Right kidney (tissue), 1 donor: ENCODE results near the gene BRCA2.

Source experiments
- DNase-seq: peaks from one replicate; pipeline ENCODE4 v3.0.0-alpha.2; 2016

The BRCA2 gene

DNA sequence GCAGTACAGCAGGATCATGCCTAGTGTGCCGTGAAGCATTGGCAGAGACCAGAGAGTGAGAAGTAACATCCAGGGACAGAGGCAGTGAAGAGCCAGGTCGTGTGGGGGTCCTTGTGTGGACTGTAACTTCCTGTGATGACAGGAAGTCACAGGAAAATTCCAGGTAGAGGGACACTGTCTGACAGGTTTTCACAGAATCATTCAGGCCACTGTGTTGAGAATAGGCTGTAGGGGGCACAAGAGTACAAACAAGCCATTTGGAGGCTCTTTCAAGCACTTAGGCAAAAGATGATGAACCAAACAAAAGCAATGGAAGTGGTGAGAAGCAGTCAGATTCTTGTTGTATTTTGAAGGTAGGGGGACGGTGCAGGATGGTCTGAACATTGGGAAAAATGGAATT, 66.2 kb downstream of the BRCA2 start:
- peak; percentile 8 for DNase-seq

- DNase-seq, result no peak
Observed at GRCh38 chr13:32383836-32384618, 68.7 kb downstream of the BRCA2 start.

- DNase-seq, result no peak
Observed at GRCh38 chr13:32384702-32385101, 69.4 kb downstream of the BRCA2 start.

DNA sequence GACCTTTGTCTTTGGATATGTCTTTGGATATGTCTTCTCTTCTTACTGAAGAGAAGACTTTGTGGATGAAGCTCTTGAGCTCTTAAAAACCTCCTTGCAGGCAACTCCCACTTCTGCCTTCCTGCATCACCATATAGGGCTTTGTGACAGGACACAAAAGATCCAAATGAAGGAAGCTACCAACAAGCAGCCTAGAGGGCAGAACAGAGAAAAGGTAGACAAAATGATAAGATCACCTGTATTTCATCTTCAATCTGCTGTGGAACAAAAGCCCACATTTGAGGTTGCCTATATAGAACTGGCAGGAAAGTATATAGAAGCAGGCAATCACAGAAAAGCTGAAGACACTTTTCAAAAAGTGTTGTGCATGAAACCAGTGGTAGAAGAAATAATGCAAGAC, 70.1 kb downstream of the BRCA2 start:
- no peak for DNase-seq

DNA sequence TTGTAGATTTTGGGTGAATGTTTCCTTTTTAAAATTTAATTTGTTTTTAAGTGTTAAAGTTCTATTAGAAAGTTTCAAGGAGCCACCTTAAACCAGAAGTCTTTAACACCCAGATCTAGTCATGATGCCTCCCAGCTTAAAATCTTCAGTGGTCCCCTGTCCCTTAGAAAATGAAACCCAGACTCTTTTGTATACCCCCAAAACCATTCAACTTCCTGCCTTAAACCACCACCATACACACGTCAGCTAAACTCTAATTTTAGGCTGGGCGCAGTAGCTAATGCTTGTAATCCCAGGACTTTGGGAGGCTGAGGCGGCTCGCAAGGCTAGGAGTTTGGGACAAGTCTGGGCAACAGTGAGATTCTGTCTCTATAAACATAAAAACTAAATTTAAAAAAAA, 74.7 kb downstream of the BRCA2 start:
- DNase-seq, result no peak

DNA sequence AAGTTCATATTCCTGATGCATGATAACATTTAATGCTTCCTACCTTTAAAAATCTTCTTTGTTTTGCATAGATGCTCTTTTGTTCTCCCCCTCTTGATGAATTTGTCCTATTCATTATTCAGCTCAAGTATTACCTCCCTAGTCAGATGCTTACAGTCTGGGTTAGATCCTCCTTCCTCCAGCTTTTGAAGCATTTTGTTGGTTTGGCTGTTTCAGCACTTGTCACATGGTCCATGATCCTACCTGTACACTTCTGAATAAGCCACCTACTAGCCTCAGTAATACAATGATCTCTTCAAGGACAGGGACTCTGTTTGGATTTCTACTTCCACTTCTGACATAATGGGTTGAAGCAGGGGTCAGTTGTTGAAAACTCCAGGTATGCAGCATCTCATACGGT, 75.2 kb downstream of the BRCA2 start:
- DNase-seq, result no peak

GRCh38 chr13:32391101-32391619, 75.9 kb downstream of the BRCA2 start:
- no peak for DNase-seq

DNA sequence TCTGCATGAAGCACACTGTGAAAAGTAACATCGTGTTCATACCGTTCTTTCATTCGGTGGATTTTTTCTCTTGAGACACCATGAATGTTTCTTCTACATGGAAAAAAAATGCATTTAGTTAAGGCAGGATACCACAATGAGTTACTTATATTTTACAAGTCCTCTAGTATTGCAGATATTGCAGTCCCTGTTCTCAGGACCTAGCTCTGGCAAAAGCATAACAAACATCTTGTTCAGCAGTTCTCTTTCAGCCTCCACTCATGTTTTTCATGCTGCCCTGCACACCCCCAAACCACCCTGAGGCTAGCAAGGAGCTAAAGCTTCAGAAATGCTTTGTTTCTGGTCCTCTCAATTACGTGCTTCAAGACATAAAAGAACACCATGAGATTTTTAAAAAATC, 87.8 kb downstream of the BRCA2 start:
- DNase-seq, result no peak

GRCh38 chr13:32407854-32408253, 92.5 kb downstream of the BRCA2 start:
- DNase-seq, result no peak

- DNase-seq, result peak; percentile 9
Observed at GRCh38 chr13:32408296-32409000, 93.1 kb downstream of the BRCA2 start.

GRCh38 chr13:32409001-32409313, 93.6 kb downstream of the BRCA2 start:
- DNase-seq, result no peak

- DNase-seq, result peak; percentile 49
Observed at GRCh38 chr13:32409561-32410421, 94.5 kb downstream of the BRCA2 start.

DNA sequence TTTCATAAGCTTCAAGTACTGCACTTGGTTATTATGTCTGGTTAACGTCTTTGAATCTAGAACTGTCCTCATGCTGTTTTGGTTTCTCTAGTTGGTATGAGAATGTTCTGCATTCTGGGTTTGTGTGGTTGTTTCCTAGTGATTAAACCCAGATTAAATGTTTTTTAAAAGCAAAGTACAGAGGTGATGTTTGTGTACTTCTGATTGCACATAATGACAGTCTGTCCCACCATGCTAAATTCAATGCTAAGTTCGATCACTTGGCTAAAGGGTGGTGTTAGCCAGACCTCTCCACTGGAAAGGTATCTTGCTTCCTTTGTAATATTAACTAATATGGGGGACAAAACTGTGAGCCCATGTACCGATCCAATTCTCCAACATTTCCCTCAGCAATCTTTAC, 98.0 kb downstream of the BRCA2 start:
- no peak for DNase-seq

DNA sequence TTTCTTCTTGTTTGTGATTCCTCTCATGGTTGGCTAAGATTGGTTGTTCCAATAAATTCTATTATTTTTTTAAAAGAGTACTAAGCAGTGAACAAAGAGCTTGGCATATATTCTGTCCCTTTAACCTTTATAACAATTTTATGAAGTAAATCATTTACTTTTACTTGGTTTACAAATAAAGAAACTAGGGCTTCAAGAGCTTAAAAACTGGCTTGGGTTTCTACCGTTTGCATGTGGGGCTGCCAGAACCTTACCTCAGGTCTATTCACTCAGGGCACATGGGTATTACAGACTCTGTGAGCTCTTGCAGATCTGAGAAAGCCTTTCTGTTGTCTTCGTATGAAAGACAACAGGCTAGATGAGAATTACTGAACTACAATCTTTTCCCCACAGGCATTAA, 99.3 kb downstream of the BRCA2 start:
- no peak for DNase-seq

- no peak for DNase-seq
Observed at GRCh38 chr13:32415019-32415418, 99.7 kb downstream of the BRCA2 start.

DNA sequence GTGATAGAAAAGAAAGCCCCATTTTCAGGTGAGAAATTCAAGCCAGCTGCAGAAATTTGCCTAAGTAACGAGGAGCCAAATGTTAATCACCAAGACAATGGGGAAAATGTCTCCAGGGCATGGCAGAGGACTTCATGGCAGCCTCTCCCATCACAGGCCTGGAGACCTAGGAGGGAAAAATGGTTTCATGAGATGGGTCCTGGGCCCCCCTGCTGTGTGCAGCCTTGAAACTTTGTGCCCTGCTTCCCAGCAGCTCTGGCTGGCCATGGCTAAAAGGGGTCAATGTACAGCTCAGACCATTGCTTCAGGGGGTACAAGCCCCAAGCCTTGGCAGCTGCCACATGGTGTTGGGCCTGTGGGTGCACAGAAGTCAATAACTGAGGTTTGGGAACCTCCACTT, 102.7 kb downstream of the BRCA2 start:
- no peak for DNase-seq

DNA sequence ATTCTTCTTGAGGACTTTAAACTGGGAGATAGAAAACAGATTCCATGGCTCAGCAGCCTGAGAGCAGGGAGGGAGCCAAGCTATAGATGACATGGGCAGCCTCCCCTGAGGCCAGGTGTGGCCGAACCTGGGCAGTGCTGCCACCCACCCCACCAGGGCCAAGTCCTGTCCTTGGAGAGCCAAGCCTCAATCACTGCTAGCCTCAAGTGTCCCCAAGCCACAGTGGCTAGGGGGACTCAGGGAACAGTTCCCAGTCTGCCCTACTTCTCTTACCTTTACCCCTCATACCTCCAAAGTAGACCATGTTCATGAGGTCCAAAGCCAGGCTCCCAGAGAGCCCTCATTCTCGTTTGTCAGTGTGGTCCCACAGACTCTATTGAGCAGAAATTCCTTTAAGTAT, 104.6 kb downstream of the BRCA2 start:
- no peak for DNase-seq

DNA sequence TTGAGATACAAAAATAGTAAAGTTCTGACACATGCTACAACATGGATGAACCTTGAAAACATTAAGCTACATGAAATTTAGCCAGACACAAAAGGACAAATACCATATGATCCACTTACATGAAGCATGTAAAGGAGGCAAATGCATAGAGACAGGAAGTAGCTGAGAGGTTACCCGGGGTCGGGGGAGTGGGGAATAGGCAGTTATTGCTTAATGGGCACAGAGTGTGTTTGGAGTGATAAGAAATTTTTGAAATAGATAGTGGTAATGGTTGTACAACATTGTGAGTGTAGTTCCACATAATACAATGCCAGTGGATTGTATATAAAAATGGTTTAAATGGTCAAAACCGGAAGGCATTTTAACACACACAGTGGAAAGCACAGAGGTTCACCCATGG, 108.3 kb downstream of the BRCA2 start:
- DNase-seq, result no peak

- DNase-seq, result no peak
Observed at GRCh38 chr13:32425158-32425557, 109.8 kb downstream of the BRCA2 start.

DNA sequence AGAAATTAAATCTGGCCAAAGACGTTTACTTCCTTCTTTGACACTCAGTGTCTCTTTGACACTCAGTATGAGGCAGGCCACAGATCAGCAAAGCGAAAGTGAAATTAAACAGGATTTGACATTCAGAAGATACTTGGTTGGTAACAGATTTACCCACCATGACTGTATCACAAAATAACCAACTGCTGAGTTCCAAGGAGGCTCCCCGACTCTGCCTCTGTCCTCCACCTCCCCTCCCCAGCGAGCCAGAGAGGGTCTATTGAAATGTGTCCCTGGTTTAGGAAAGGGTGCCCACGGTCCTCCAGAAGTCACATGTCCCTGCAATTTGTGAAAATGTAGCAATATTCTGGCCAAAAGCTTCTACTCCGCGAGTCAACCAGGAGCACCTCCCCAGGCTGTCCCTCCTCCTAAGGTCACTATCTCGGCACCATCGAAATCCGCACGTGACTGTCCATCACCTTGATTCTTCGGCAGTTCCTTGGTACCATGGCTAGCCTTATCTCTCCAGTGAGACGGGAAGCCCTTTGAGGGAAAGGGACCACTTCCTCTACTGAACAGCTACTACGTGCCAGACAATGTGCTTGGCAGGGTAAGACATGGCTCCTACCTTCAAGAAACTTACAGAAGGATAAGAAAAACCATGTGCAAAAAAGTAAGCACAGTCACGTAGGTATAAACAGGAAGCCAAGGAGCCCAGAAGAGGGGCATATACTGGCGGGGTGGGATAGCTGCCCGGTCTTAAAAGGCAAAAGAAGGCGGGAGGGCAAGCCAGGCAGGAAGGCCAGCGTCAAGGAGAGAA, 111.1 kb downstream of the BRCA2 start:
- no peak for DNase-seq

DNA sequence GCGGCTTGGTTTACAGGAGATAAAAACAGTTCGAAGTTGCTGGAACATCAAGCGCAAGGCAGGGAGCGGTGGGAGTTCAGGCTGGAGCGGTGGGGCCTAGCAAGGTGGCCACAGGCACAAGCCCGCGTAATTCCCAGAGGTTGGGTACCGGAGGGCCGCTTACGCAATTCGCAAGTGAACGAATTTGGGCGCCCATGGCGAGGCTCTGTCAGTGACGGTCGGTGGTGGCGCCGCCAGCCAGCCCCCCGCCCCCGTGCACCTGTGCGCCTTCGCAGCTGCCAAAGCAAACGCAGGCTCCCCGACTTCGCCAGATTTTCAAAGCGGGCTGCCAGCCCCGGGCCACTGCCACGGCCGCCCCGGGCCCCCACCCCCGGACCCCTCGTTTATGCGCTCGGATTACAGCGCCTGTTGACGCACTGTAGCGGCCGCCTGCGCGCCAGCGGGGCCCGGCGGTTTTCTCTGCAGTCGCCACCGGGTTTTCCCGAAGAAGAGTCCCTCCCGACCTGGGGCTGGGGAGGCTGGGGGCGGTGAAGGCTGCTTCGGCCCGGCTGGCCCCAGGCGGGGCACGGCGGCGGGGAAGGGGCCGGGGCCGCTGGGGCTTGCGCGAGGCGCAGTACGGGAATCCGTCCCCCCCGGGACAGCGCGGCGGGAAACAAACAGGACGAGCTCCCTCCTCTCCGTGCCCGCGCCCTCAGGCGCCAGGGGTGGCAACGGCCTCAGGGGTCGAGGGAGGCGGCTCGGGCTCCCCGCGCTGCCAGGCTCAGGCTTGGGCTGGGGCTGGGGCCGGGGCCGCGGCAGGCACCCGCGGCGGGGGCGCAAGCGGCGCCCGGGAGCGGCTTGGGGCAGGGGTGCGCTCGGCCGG, 111.9 kb downstream of the BRCA2 start:
- peak; percentile 71 for DNase-seq
